Measurements from ENCODE around the gene CKS2. TPM values are rescaled to one million over a fixed set of nuclear protein-coding genes. Genes with fewer than 3 reads are reported as not detected.
"Not testable (repeated sequence)": the region's sequence is repeated elsewhere in the genome, so short reads cannot be mapped to it uniquely, and the experiment has no call there.

The CKS2 gene
- total RNA-seq, 1 experiment from 2014 or later = 260 TPM

- H3K4me3 ChIP-seq = no peak overlapping the region
- POLR2A ChIA-PET (ENCODE audit: unreplicated experiment) = no interaction called here
- TF ChIP-seq, protein P1, sequence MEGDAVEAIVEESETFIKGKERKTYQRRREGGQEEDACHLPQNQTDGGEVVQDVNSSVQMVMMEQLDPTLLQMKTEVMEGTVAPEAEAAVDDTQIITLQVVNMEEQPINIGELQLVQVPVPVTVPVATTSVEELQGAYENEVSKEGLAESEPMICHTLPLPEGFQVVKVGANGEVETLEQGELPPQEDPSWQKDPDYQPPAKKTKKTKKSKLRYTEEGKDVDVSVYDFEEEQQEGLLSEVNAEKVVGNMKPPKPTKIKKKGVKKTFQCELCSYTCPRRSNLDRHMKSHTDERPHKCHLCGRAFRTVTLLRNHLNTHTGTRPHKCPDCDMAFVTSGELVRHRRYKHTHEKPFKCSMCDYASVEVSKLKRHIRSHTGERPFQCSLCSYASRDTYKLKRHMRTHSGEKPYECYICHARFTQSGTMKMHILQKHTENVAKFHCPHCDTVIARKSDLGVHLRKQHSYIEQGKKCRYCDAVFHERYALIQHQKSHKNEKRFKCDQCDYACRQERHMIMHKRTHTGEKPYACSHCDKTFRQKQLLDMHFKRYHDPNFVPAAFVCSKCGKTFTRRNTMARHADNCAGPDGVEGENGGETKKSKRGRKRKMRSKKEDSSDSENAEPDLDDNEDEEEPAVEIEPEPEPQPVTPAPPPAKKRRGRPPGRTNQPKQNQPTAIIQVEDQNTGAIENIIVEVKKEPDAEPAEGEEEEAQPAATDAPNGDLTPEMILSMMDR (conservative IDR thresholded peaks at IDR 0.05) = no peak
- no peak for TF ChIP-seq EZH2 (IDR thresholded peaks at IDR 0.05; ENCODE audit: low read depth)
- CTCF ChIA-PET = no interaction called here
- H3K9me3 ChIP-seq (ENCODE audit: insufficient read depth, low read depth) = no peaks in the 10 kb centered on the region
- no peak overlapping the region for H2AFZ ChIP-seq
- no TSS peak for BruUV-seq (replicated peaks)
- H3F3A ChIP-seq (ENCODE audit: insufficient read depth, low read depth) = no peaks in the 10 kb centered on the region
- no peak for DNase-seq
- H3K27ac ChIP-seq = peak overlapping the region; percentile 14; the same call in 1 of the 2 replicates
- H3K9me2 ChIP-seq (ENCODE audit: insufficient read depth) = no peaks in the 10 kb centered on the region
- no peaks in the 10 kb centered on the region for H4K20me1 ChIP-seq (ENCODE audit: insufficient read depth)
- H3K36me3 ChIP-seq (ENCODE audit: low read depth) = peaks cover 27% of the 10 kb centered on the region
- H3K4me1 ChIP-seq (replicated peaks; ENCODE audit: insufficient read depth) = no peaks in the 10 kb centered on the region
- no peak overlapping the region for H3K4me2 ChIP-seq
- H3K79me2 ChIP-seq (ENCODE audit: low read depth) = no peaks in the 10 kb centered on the region
- intact Hi-C loops (cut with micrococcal nuclease; ENCODE audit: unreplicated experiment) = no loop called here
- no peaks in the 10 kb centered on the region for H3K27me3 ChIP-seq (ENCODE audit: insufficient read depth, low read depth)
These were observed 31.2 kb downstream of the CKS2 start for GRCh38 chr9:89342213-89342612.

DNA sequence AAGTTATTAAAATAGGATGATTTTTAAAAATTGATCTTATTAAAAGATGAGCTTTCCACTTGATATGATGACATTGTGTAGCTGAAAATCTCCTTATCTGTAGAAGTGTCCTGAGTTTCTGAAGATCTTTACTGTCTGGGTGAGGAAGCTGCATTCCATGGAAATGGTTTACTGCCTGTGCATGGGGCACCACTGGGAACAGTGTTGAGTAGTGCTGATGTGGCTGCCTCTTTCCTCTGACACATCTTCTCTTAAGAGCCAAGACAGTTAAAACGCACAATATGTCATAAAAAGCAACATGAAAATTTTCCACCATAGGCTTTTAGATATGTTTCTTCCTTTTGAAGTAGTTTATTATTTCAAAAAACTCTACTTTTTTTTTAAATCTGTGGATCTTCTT lies 32.0 kb downstream of the CKS2 start:
- intact Hi-C loops (cut with micrococcal nuclease; ENCODE audit: unreplicated experiment) = no loop called here
- H3K9me2 ChIP-seq (ENCODE audit: insufficient read depth) = no peaks in the 10 kb centered on the region
- CTCF ChIA-PET = no interaction called here
- H3K4me3 ChIP-seq = no peak overlapping the region
- TF ChIP-seq, protein P1 (conservative IDR thresholded peaks at IDR 0.05) = no peak
- TF ChIP-seq EZH2 (IDR thresholded peaks at IDR 0.05; ENCODE audit: low read depth) = no peak
- no peaks in the 10 kb centered on the region for H3K9me3 ChIP-seq (ENCODE audit: insufficient read depth, low read depth)
- BruUV-seq (replicated peaks) = no TSS peak
- no peaks in the 10 kb centered on the region for H3K27me3 ChIP-seq (ENCODE audit: insufficient read depth, low read depth)
- H2AFZ ChIP-seq = no peak overlapping the region
- POLR2A ChIA-PET (ENCODE audit: unreplicated experiment) = no interaction called here
- DNase-seq = no peak
- no peak overlapping the region for H3K27ac ChIP-seq
- no peak overlapping the region for H3K4me2 ChIP-seq
- no peaks in the 10 kb centered on the region for H3K79me2 ChIP-seq (ENCODE audit: low read depth)
- H4K20me1 ChIP-seq (ENCODE audit: insufficient read depth) = no peaks in the 10 kb centered on the region
- H3K4me1 ChIP-seq (replicated peaks; ENCODE audit: insufficient read depth) = no peaks in the 10 kb centered on the region
- peaks cover 27% of the 10 kb centered on the region for H3K36me3 ChIP-seq (ENCODE audit: low read depth)
- no peaks in the 10 kb centered on the region for H3F3A ChIP-seq (ENCODE audit: insufficient read depth, low read depth)

DNA sequence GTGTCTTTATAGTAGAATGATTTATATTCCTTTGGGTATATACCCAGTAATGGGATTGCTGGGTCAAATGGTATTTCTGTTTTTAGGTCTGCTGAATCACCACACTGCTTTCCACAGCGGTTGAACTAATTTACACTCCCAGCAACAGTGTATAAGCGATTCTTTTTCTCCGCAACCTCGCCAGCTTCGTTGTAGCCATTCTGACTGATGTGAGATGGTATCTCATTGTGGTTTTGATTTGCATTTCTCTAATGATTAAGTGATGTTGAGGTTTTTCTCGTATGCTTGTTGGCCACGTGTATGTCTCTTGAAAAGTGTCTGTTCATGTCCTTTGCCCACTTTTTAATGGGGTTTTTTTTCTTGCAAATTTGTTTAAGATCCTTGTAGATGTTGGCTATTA lies 32.8 kb downstream of the CKS2 start:
- DNase-seq; POLR2A ChIA-PET (ENCODE audit: unreplicated experiment); H3K27ac ChIP-seq; H3K4me3 ChIP-seq; H3K27me3 ChIP-seq (ENCODE audit: insufficient read depth, low read depth); intact Hi-C loops (cut with micrococcal nuclease; ENCODE audit: unreplicated experiment); H3K4me2 ChIP-seq; H3K4me1 ChIP-seq (replicated peaks; ENCODE audit: insufficient read depth); BruUV-seq (replicated peaks); CTCF ChIA-PET; H3F3A ChIP-seq (ENCODE audit: insufficient read depth, low read depth); H4K20me1 ChIP-seq (ENCODE audit: insufficient read depth); H3K9me3 ChIP-seq (ENCODE audit: insufficient read depth, low read depth); H3K9me2 ChIP-seq (ENCODE audit: insufficient read depth); H3K79me2 ChIP-seq (ENCODE audit: low read depth); H2AFZ ChIP-seq: not testable (repeated sequence)
- H3K36me3 ChIP-seq (ENCODE audit: low read depth) = peaks cover 27% of the 10 kb centered on the region

DNA sequence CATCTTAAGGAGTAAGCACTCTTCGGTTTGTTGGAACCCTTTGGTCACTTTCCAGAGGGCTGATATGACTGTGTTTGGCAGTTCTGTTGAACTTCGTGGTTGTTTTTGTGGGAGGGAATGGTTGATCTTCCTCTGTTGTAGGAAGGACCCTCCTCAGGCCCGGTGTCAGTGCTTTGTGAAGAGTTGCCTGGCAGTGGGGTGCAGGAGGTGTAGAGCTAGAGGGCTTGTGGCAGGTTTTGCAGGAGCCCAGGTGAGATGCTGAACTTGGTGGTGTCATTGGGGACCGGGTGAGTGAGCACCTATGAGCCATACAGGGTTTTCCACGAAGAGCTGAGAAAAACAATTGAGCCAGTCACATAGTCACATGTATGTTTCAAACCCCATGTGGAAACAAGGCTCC lies 34.5 kb downstream of the CKS2 start:
- no TSS peak for BruUV-seq (replicated peaks)
- POLR2A ChIA-PET (ENCODE audit: unreplicated experiment) = no interaction called here
- H3K36me3 ChIP-seq (ENCODE audit: low read depth) = peaks cover 28% of the 10 kb centered on the region
- no peak for DNase-seq
- H3K79me2 ChIP-seq (ENCODE audit: low read depth) = no peaks in the 10 kb centered on the region
- no peak overlapping the region for H3K27ac ChIP-seq
- no peak overlapping the region for H3K4me2 ChIP-seq
- CTCF ChIA-PET = no interaction called here
- TF ChIP-seq, protein P1 (conservative IDR thresholded peaks at IDR 0.05) = no peak
- no peak for TF ChIP-seq EZH2 (IDR thresholded peaks at IDR 0.05; ENCODE audit: low read depth)
- H4K20me1 ChIP-seq (ENCODE audit: insufficient read depth) = no peaks in the 10 kb centered on the region
- intact Hi-C loops (cut with micrococcal nuclease; ENCODE audit: unreplicated experiment) = no loop called here
- H3K27me3 ChIP-seq (ENCODE audit: insufficient read depth, low read depth) = no peaks in the 10 kb centered on the region
- no peak overlapping the region for H3K4me3 ChIP-seq
- no peaks in the 10 kb centered on the region for H3F3A ChIP-seq (ENCODE audit: insufficient read depth, low read depth)
- H2AFZ ChIP-seq = no peak overlapping the region
- no peaks in the 10 kb centered on the region for H3K9me2 ChIP-seq (ENCODE audit: insufficient read depth)
- H3K4me1 ChIP-seq (replicated peaks; ENCODE audit: insufficient read depth) = no peaks in the 10 kb centered on the region
- no peaks in the 10 kb centered on the region for H3K9me3 ChIP-seq (ENCODE audit: insufficient read depth, low read depth)
